ENCODE results near the gene BRAT1. TPM values are rescaled to one million over a fixed set of nuclear protein-coding genes. Genes with fewer than 3 reads are reported as not detected.

BRAT1 gene
- total RNA-seq, 1 experiment from 2014 or later = 50.0 TPM

GRCh38 chr7:2601907-2602306 lies 46.6 kb upstream of the BRAT1 start:
- H3K4me1 Mint-ChIP-seq = no peaks in the 10 kb centered on the region; the same call in 1 of the 2 replicates
- no peak overlapping the region; the same call in 1 of the 2 replicates for H3K27ac Mint-ChIP-seq
- POLR2A ChIA-PET = no interaction called here
- H3K4me3 Mint-ChIP-seq = no peak overlapping the region
- CTCF ChIA-PET = interaction anchor here (1.4 to 2.3 kb wide), 3 partner anchors 10 to 133 kb away, joined by 3 to 7 read pairs (median 4); no protein-coding TSS in a partner anchor
- ATAC-seq (no peak), DNase-seq (ENCODE audit: low spot score) (no peak)
- H3K27me3 Mint-ChIP-seq (ENCODE audit: low read depth) = no peaks in the 10 kb centered on the region
- no peaks in the 10 kb centered on the region for H3K36me3 Mint-ChIP-seq
- TF ChIP-seq GABPB1 (CRISPR knock-in tag; IDR thresholded peaks at IDR 0.05) (no peak), ZNF317 (CRISPR knock-in tag; IDR thresholded peaks at IDR 0.05; ENCODE audit: borderline replicate concordance, low read depth) (no peak), NR2C2 (CRISPR knock-in tag; IDR thresholded peaks at IDR 0.05) (no peak), NR1H2 (CRISPR knock-in tag; IDR thresholded peaks at IDR 0.05) (no peak), ZNF423 (CRISPR knock-in tag; IDR thresholded peaks at IDR 0.05) (no peak), GTF2I (CRISPR knock-in tag; conservative IDR thresholded peaks at IDR 0.05) (no peak), ZNF671 (CRISPR knock-in tag; IDR thresholded peaks at IDR 0.05) (no peak), TP53 (CRISPR knock-in tag; IDR thresholded peaks at IDR 0.05) (no peak), ZNF281 (CRISPR knock-in tag; IDR thresholded peaks at IDR 0.05) (no peak), ATF3 (CRISPR knock-in tag; conservative IDR thresholded peaks at IDR 0.05) (no peak), IRF1 (CRISPR knock-in tag; IDR thresholded peaks at IDR 0.05) (no peak), JAZF1 (CRISPR knock-in tag; IDR thresholded peaks at IDR 0.05) (no peak), STAT6 (CRISPR knock-in tag; conservative IDR thresholded peaks at IDR 0.05; ENCODE audit: low read depth) (no peak)
- no peaks in the 10 kb centered on the region for H3K9me3 Mint-ChIP-seq

GRCh38 chr7:2601065-2601464 lies 45.7 kb upstream of the BRAT1 start:
- Mint-ChIP-seq H3K27me3 (ENCODE audit: low read depth) (no peaks in the 10 kb centered on the region), H3K4me1 (no peaks in the 10 kb centered on the region; the same call in 1 of the 2 replicates), H3K4me3 (no peak overlapping the region), H3K9me3 (no peaks in the 10 kb centered on the region), H3K36me3 (no peaks in the 10 kb centered on the region), H3K27ac (no peak overlapping the region)
- CTCF ChIA-PET = interaction anchor here (0.6 to 1.5 kb wide), 6 partner anchors 8 to 150 kb away, joined by 3 to 6 read pairs (median 3); no protein-coding TSS in a partner anchor
- POLR2A ChIA-PET = interaction anchor here (1.0 kb wide), 1 partner anchor 53 kb away, joined by 3 read pairs; no protein-coding TSS in a partner anchor
- peak; percentile 57 for DNase-seq (ENCODE audit: low spot score)
- peak; percentile 73 for ATAC-seq
- peak; percentile 30 for TF ChIP-seq USF2 (CRISPR knock-in tag; IDR thresholded peaks at IDR 0.05)
- TF ChIP-seq MAX (CRISPR knock-in tag; IDR thresholded peaks at IDR 0.05) = peak; percentile 70; the same call in 1 of the 2 replicates
- TF ChIP-seq USF1 (CRISPR knock-in tag; IDR thresholded peaks at IDR 0.05) = 0 out of 2 replicates have a peak, but pooled peaks have one; percentile 18
- no peak for TF ChIP-seq ZNF532 (CRISPR knock-in tag; IDR thresholded peaks at IDR 0.05; ENCODE audit: borderline replicate concordance)
- TF ChIP-seq ZNF138 (CRISPR knock-in tag; conservative IDR thresholded peaks at IDR 0.05) = no peak

All from WTC11 (cell line).